GM12878 (cell line): Measurements from ENCODE around the gene HCRT. TPM values are rescaled to one million over a fixed set of nuclear protein-coding genes. Genes with fewer than 3 reads are reported as not detected.

Experiments used
- ATAC-seq: fragments of 200-7000 bp; cut with Tn5 transposase; 3 replicates; pipeline ENCODE4 v1.9.1; 2020; ENCODE audit warnings: mild to moderate bottlenecking, moderate library complexity
- BruUV-seq: library from RNA; stranded (reverse); fragments of 400-500 nt; replicated peaks from 2 replicates; lab custom pipeline; 2021; lab: Mats Ljungman, UMichigan
- CTCF ChIA-PET: fragments of 300-600 bp; sonication (Branson Sonifier 250); formaldehyde crosslinking; extraction: SDS; loops from one replicate; lab custom pipeline; 2021; ENCODE audit warnings: inconsistent platforms; lab: Yijun Ruan, JAX
- POLR2A ChIA-PET: fragments of 350-600 bp; formaldehyde crosslinking; extraction: SDS; loops from one replicate; lab custom pipeline; 2021; ENCODE audit warnings: inconsistent platforms; lab: Charles Lee
- RAD21 ChIA-PET: fragments of 300-600 bp; sonication (Branson Sonifier 250); formaldehyde crosslinking; loops from one replicate; lab custom pipeline; 2023; ENCODE audit warnings: antibody characterized with exemption; ENCODE audit not compliant: unreplicated experiment; lab: Charles Lee
- SMC1A ChIA-PET: fragments of 300-600 bp; sonication (Branson Sonifier 250); formaldehyde crosslinking; loops from one replicate; lab custom pipeline; 2023; ENCODE audit not compliant: unreplicated experiment, uncharacterized antibody; lab: Charles Lee
- DNase-seq: peaks from one replicate; pipeline ENCODE4 v3.0.0-alpha.2; 2011; ENCODE audit warnings: low read depth, low spot score
- FAIRE-seq: peaks from 3 replicates; lab custom pipeline; 2011; peaks lifted over from hg19 to GRCh38; lab: Jason Lieb, UNC
- H2AFZ ChIP-seq: 2 replicates; pipeline ENCODE4 v1.6.0; 2011; ENCODE audit warnings: low read depth, low read length, control low read depth; ENCODE audit not compliant: control insufficient read depth
- H3K27ac ChIP-seq: 2 replicates; pipeline ENCODE4 v1.5.1; 2011; ENCODE audit warnings: control low read depth; ENCODE audit not compliant: control insufficient read depth, insufficient read depth
- H3K27me3 ChIP-seq, 2 experiments: replicated peaks in 1 of 2; 2 replicates each; pipeline versions ENCODE4 v1.6.0 to v1.6.1; 2011; ENCODE audit warnings: low read length in 1 of 2; ENCODE audit not compliant: control insufficient read depth in 2 of 2, insufficient read depth in 2 of 2
- H3K36me3 ChIP-seq, 2 experiments: 2 replicates each; pipeline ENCODE4 v1.5.1; 2011; ENCODE audit warnings: low read length in 1 of 2; ENCODE audit not compliant: control insufficient read depth in 2 of 2, insufficient read depth in 2 of 2
- H3K4me1 ChIP-seq: 2 replicates; pipeline ENCODE4 v1.6.1; 2011; ENCODE audit warnings: mild to moderate bottlenecking, low read length, moderate library complexity, mixed read lengths; ENCODE audit not compliant: control insufficient read depth, insufficient read depth
- H3K4me2 ChIP-seq: 2 replicates; pipeline ENCODE4 v1.6.0; 2011; ENCODE audit warnings: control low read depth; ENCODE audit not compliant: control insufficient read depth, insufficient read depth
- H3K4me3 ChIP-seq: fragments of 200-600 bp; sonication (generic); 2 replicates; pipeline ENCODE4 v1.5.1; 2016
- H3K79me2 ChIP-seq: 2 replicates; pipeline ENCODE4 v1.6.0; 2011; ENCODE audit warnings: low read length; ENCODE audit not compliant: control insufficient read depth, insufficient read depth
- H3K9ac ChIP-seq: 2 replicates; pipeline ENCODE4 v1.8.0; 2011; ENCODE audit warnings: low read length, control low read depth, mixed read lengths; ENCODE audit not compliant: control insufficient read depth, insufficient read depth
- H3K9me3 ChIP-seq: replicated peaks from 3 replicates; pipeline ENCODE4 v1.5.1; 2011; ENCODE audit warnings: mild to moderate bottlenecking, low read length; ENCODE audit not compliant: control insufficient read depth, insufficient read depth
- H4K20me1 ChIP-seq: 2 replicates; pipeline ENCODE4 v1.6.0; 2011; ENCODE audit not compliant: control insufficient read depth, insufficient read depth
- CBX3 ChIP-seq: fragments of 200-600 bp; sonication (generic); IDR thresholded peaks from 2 replicates; pipeline ENCODE4 v1.6.1; 2016; ENCODE audit warnings: low read depth, borderline replicate concordance
- CHD2 ChIP-seq: IDR thresholded peaks from 2 replicates; pipeline ENCODE4 v1.6.1; 2011; ENCODE audit warnings: low read depth, low read length, improper control_type of control experiment, borderline replicate concordance
- DPF2 ChIP-seq: fragments of 450-650 bp; IDR thresholded peaks from 2 replicates; pipeline ENCODE4 v1.6.1; 2017; ENCODE audit warnings: mild to moderate bottlenecking
- ETV6 ChIP-seq, 2 experiments: fragments of 450-650 bp in 1 of 2; IDR thresholded peaks in 1 of 2; conservative IDR thresholded peaks in 1 of 2; 2 replicates each; pipeline ENCODE4 v1.6.1; 2014; ENCODE audit warnings: antibody characterized with exemption in 1 of 2, borderline replicate concordance in 1 of 2, low read depth in 1 of 2, mild to moderate bottlenecking in 1 of 2, moderate library complexity in 1 of 2
- POLR2A ChIP-seq: IDR thresholded peaks from 2 replicates; pipeline ENCODE4 v1.6.1; 2011; ENCODE audit warnings: low read depth, mild to moderate bottlenecking, low read length
- SIX5 ChIP-seq: IDR thresholded peaks from 2 replicates; pipeline ENCODE4 v1.6.1; 2011; ENCODE audit warnings: mild to moderate bottlenecking, low read depth, low read length, moderate library complexity; ENCODE audit not compliant: severe bottlenecking
- ZSCAN29 ChIP-seq: fragments of 450-650 bp; IDR thresholded peaks from 2 replicates; pipeline ENCODE4 v1.6.1; 2017; ENCODE audit warnings: mild to moderate bottlenecking, moderate library complexity
- WGBS: methylation state at CpG from one replicate; pipeline ENCODE4 v1.1.6; 2016; ENCODE audit warnings: low lambda C conversion rate; ENCODE audit not compliant: insufficient replicate concordance, insufficient coverage; ENCODE audit errors: missing lambda C conversion rate; 5-methylcytosine and 5-hydroxymethylcytosine counted together
- in situ Hi-C: fragments of 300-500 bp; cut with MboI; formaldehyde crosslinking; loops from 9 replicates; pipeline ENCODE4 v1.14.3; 2018; ENCODE audit warnings: mixed read lengths
- intact Hi-C: fragments of 100-400 bp; cut with micrococcal nuclease; formaldehyde crosslinking; loops from one replicate; pipeline ENCODE4 v1.14.2; 2022; ENCODE audit not compliant: unreplicated experiment
- polyA plus RNA-seq, 11 experiments: library from polyadenylated mRNA; depleted of rRNA in 4 of 11; unstranded in 6 of 11; stranded (reverse) in 5 of 11; fragments of >200 nt; fragmentation: Nextera tagmentation in 4 of 11; fragmentation: Illumina TruSeq in 1 of 11; extraction: Ambion mirVana in 4 of 11; extraction: Trizol in 1 of 11; gene quantifications; 1 replicate in 1 of 11; 2 replicates in 10 of 11; pipeline versions ENCODE4 v1.2.1 to v1.2.3, GENCODE V29; 2011 to 2016; ENCODE audit warnings: inconsistent platforms in 2 of 11, missing spikeins in 2 of 11, low read depth in 1 of 11
- total RNA-seq, 4 experiments: library from RNA; depleted of rRNA in 3 of 4; stranded (reverse); fragments of >200 nt in 3 of 4; fragmentation: Illumina TruSeq in 1 of 4; extraction: Trizol in 1 of 4; gene quantifications; 2 replicates each; pipeline versions ENCODE4 v1.2.1 to v1.2.3, GENCODE V29; 2013 to 2021

The HCRT gene
- total and polyA plus RNA-seq, 10 of the 15 experiments (the other 5 are each of a cell fraction or from before 2014, with no cell fraction given): 0.41 TPM; not detected in 9

DNA sequence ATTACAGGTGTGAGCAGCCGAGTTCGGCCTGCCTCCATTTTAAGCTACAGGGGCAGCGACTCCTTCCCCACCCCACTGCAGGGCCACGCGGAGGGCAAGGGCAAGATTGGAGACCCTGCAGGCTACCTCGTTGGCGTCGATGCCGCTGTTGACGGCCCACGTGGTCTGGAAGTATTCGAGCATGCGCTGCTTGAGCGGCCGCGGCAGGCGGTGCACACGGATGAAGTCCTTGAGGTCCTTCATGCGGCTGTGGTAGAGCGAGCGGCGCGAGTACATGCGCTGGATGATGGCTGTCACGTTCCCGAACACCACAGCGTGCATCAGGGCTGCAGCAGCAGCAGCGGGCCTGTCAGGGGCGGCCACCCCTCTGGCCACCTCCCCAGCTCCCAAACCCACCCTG is 15.9 kb downstream of the HCRT start (continued):
- no peak for TF ChIP-seq DPF2
- TF ChIP-seq SIX5: no peak
- no peak for TF ChIP-seq CBX3
- no peak for TF ChIP-seq POLR2A
- TF ChIP-seq, all 136 proteins: peak for 0

DNA sequence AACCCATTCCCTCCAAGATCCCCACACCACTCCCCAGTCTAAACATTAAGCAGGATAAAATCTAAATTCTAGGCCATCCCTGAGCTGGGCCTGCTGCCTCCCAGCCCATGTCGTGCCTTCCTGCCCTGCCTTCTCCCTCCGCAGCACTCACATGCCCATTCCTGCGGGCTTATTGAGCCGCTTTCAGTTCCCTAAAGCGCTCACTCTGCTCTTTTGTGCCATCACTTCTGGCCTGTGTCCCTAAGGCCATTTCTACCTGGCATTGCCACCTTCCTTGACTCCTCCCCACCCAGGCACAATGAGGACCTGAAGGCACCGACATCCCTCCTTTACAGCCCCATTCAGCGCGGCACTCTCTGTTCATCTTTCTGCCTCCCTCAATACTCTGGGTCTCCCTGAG is 17.4 kb downstream of the HCRT start:
- TF ChIP-seq CBX3: no peak
- TF ChIP-seq ETV6 (conservative IDR thresholded peaks at IDR 0.05 in 1 of 2, IDR thresholded peaks at IDR 0.05 in 1 of 2; ENCODE audit: borderline replicate concordance in 1 of 2, low read depth in 1 of 2): no peak
- no peak for TF ChIP-seq CHD2
- no peak for TF ChIP-seq ZSCAN29
- TF ChIP-seq, all 136 proteins: peak for 0

More for the DNA sequence above, 17.4 kb downstream of the HCRT start:
- no peak for FAIRE-seq
- RAD21 ChIA-PET: no interaction called here
- in situ Hi-C loops: no loop called here
- H3K4me2 ChIP-seq: no peak overlapping the region
- H2AFZ ChIP-seq: no peak overlapping the region
- ATAC-seq: no peak
- BruUV-seq: no TSS peak
- POLR2A ChIA-PET: interaction anchor here (0.6 kb wide), 3 partner anchors 12 to 199 kb away, joined by 3 read pairs; no protein-coding TSS in a partner anchor
- H3K9ac ChIP-seq: no peak overlapping the region
- intact Hi-C loops: no loop called here
- SMC1A ChIA-PET: interaction anchor here (0.7 kb wide), 1 partner anchor 47 kb away, joined by 3 read pairs; no protein-coding TSS in a partner anchor
- H3K27me3 ChIP-seq: no peaks in the 10 kb centered on the region
- CTCF ChIA-PET: interaction anchor here (2.3 kb wide), 1 partner anchor 13 kb away, joined by 14 read pairs; the partner anchor contains the start of gene KCNH4
- WGBS: 71% methylated on average over 8 of the region's 8 CpGs
- no peak overlapping the region for H3K4me3 ChIP-seq
- H3K79me2 ChIP-seq: no peaks in the 10 kb centered on the region
- no peaks in the 10 kb centered on the region for H3K4me1 ChIP-seq
- H3K27ac ChIP-seq: no peak overlapping the region
- no peaks in the 10 kb centered on the region for H3K9me3 ChIP-seq
- no peaks in the 10 kb centered on the region for H3K36me3 ChIP-seq
- no peak for DNase-seq
- no peaks in the 10 kb centered on the region for H4K20me1 ChIP-seq
